ENCODE results near the gene CYP24A1.

The CYP24A1 gene

DNA sequence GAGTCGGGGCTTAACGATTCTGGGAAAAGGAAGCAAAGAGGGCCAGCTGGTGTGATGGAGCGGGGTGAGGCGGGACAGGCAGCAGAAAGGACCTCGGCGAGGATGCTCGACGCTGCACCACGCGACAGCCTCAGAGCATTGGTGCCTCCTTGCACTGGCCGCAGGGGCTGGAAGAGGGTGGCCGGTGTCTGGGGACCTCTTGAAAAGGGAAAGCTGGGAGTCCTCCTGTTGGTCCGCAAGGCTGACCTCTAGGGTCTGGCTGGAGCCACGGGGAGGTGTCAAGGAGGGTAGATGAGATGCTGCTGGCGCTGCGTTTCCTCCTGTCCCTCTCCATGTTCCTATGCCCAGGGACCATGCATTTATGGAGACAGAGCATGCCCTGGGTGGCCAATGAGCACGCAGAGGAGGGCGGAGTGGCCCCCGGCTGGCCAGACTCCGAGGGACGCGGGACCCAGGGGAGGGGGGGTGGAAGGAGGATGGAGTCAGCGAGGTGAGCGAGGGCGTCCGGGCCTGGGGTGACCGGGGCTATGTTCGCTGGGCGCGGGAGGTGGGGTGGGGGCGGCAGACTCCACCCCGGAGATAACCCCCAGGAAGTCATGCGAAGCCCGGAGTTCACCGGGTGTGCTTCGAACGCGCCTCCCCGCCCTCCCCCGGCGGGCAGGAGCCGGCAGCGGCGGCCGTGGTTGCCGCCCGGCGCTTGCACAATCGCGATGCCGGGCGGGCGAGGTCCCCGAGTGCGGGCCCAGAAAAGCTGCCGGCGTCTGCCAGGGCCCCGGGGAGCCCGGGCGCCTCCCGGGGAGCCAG is at the start of gene CYP24A1:
CYP24A1 (minus strand) TSS at position 334 of the 804 bp plus-strand sequence. CDS start 407 bp downstream, outside the sequence.
- DNase-seq: no peak

DNA sequence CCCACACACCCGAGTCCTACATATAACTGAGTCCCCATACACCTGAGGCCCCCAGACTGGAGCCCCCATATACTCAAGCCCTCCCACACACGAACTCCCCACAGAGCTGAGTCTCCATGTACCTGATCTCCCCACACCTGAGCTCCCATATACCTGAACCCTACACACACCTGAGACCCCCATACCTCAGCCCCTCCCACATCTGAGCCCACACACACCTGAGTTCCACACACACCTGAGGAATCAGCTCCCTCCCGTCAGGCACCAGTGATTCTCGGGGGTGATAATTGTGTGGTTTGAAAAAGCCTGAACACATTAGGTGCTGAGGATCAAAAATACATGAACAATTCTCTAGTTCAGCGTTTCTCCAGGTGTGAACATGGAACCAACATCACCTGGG is 49.5 kb upstream of the CYP24A1 start:
- DNase-seq: no peak

DNA sequence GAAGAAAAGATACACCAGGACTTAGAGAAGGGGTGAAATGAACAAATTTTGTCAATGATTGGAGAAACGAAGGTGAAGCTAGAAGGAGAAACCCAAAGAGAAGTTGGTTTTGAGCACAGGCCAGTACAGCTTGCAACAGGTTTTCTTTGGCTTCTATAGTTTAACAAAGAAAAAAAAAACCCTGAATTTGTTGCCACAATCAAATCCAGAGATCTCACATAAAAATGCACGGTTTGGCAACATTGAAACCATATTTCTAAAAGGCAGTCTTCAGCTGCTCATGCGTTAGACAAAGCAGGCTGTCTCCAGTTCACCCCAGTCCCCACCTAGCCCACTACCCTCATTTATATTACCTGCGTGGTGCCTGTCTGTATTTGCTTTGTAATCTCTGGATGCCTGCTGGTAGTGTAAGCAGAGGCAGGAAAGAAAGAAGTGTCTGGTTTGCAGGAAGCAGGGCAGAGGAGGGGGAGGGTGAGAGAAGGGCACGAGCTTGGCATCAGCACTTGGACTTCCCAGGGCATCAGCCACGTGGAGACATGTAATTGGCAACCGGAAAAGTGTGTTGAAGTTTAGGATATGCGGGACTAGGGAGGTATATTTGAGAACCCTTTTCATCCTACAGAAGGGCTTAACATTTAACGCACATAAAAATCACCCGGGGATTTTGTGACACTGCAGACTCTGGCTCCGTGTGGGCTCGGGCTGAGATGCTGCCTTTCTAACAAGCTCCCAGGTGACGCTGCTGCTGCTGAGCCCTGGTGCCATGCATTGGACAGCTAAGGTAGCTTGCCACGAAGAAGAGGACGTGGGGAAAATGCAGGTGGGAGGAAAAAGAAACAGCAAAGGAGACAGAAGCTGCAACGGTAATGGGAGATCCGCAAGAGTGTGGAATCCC is 48.5 kb upstream of the CYP24A1 start:
- no peak for DNase-seq

DNA sequence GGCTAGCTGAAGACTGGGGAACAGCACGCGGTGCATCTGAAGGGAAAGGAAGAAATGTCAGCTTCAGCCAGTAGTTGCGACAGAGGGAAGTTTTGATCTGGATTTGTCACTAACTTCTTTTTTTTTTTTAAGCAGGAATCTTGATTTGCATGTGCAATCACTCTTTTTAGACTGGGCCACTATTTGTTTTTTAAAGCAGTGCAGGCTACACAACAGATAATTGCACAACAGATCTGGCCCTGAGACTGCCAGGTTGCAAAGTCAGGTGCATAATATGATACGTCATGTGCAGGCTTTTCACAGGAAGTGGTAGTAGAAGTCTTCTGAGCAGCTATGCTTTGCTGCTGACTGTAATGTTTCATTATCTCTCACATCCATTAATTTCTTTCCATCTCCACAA is 47.6 kb upstream of the CYP24A1 start:
- no peak for DNase-seq

DNA sequence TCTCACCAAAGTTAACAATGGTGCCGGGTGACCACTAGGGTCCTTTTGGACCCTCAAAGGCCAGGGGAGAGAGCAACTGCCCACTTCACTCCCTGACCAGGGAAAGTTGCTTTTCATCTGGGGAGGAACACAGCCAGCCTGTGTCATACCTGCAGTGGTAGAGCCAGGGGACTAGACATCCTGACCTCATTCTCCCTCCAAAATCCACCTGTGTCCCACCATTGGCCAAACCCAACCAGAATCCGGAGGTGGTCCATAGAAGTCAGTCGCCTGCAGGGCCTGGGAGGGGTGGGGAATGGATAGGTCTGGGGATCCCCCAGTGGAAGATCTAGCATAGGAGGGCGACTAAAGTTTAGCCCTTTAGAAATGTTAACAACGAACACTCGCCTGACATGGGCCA is 46.9 kb upstream of the CYP24A1 start:
- no peak for DNase-seq

DNA sequence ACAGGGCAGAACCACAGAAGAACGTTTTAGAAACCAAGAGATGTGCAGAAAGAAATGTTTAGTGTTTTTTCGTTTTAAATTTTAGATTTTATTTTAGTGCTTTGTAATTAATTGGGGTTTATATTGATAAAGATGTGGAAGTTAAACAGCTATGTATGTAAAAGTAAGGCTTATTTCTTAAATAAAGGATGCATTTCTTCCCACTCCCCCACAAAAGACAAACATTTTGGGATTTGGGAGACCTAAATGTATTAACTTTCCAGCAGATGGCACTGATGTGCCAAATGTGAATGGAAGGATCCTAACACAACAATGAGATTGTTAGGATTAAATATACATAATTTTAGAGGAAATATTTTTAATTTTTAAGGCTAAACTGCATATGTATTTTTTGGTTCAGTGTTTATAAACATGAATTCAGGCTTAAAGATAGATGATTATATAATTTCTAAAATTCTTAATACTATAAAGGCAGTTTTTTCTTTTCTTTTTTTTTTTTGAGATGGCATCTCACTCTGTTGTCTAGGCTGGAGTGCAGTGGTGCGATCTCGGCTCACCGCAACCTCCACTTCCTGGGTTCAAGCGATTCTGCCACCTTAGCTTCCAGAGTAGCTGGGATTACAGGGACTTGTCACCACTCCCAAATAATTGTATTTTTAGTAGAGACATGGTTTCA is 46.1 kb upstream of the CYP24A1 start:
- DNase-seq: no peak

DNA sequence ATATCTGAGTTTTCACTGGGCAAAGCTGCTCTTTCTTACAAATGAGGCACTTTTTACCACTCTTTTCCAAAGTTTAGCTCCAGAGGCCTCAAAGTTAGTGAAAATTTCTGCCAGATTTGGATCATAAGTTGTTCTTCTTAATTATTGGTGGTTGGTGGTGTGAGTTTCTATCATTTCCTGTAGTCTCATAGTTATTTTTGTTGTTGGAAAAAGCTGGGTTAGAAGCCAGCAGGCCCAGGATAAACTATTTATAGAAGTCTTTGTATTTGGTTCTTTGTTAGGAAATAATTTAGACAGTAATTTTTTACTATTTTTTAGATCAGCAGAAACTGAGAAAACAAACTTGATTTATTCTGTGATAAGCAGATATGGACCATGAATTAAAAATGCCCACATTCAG is 44.7 kb upstream of the CYP24A1 start:
- DNase-seq: no peak

DNA sequence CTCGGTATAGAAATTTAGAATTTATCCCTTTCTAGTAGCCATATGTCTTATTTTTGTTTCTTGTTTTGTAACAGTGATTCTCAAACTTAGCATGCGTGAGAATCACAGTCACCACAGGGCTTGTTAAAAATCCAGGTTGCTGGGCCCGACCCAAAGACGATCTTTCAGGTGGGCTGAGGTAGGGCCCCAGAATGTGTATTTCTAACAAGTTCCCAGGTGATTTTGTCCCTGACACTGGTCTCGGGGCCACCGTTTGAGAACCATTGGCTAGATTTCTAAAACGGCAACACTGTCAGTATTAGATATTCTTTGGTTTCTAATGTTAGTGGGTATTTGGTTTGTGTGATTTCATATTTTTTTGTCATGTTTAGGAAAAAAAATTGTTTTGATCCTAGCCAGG is 44.0 kb upstream of the CYP24A1 start:
- no peak for DNase-seq

DNA sequence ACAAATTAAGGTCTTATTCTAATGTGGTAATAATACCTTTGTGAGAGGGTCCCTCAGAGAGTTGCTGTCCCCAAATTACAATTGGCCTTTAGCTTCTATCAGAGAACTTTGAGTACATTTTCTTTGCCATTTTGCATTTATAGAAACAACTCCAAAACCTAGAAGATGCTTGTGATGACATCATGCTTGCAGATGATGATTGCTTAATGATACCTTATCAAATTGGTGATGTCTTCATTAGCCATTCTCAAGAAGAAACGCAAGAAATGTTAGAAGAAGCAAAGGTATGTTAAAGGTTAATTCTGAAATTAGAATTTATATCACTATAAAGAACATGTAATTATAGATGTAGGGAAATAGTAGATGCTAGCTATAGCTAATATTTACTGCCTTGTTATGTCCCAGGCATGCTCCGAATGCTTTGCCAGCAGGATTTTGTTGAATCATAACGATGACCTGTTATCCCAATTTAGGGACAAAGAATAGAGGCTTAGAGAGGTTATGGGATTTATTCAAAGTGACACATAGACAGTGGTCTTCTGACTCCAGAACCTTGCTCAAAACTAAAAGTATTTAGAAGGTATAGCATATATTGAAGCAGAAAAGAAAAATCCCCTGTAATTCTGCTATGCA is 41.5 kb upstream of the CYP24A1 start:
- no peak for DNase-seq

DNA sequence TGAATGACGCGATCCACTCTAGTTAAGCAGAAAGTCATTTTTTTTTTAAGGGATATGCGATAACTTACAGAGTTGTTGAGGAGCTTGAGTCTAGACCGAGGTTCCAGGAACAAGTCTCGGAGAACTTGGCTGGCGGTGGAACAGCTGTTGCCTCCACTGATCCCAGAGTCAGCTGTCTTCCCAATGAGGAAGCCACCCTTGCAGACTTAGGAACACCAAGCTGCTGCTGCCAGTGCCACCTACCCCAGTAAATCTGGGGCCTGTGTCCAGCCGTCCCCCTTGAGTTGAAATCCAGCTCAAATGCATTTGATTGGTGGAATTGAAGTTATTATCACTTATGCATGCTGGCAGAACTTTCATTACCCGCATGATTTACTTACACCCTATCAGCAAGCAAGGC is 40.8 kb upstream of the CYP24A1 start:
- no peak for DNase-seq

DNA sequence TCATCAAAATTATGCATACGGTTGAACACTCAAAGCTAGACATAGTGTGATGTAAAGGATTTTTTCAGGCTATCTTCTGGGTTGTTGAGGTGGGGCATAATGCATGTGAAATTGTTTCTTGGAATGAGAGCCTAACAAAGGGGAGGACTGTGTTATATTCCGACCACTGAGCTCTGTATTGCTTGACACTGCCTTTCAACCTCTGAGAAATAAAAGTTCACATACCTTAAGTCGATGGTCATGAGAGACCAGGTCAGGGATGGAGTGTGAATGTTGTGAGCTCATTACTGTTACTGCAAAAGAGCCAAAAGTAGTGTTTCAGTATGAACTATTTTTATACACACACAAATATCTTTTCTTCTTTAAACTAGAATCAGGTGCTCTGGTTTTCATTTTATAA is 39.1 kb upstream of the CYP24A1 start:
- no peak for DNase-seq

DNA sequence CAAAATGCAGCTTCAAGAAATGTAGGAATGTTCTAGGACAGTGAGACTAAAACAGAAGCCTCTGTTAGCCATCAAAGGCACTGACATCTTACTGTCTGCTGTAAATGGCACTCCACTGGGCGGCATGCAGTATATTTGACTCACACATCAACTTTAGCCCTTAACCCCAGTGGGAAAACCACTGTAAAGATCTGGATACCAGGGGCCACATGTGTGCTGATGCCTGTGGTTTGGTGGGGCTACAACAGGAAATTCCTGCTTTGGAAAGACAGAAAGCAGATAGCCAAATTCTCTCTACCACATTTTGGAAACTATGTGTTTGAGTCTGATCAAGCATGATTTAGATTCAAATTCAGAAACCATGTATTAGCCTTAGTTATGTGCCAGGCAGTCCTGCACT is 38.4 kb upstream of the CYP24A1 start:
- DNase-seq: no peak

DNA sequence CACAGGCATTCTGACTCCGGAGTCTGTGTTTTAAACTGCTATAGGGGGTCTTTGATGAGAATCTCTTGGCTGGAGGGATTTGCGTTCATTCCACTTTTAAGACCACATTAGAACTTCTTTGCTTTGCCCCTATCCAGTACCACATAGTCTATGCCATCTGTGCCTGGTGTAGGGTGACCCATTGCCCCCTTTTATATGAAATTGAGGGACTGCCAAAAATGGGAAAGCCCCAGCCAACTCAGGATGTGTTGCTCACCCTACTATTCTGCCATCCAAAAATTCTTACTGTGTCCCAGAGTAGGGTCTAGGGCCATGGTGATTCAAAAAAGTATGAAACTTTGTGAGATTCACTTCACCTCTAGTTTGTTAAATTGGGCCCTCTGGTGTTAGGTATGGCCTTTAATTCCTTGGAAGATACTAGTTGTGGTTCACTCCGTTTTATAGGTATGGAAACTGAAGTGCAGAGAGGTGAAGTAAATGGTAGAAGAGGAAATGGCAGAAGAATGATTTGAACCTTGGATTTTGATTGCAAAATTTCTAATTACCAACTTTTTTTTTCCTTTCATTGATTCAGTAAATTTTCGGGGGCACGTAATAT is 35.5 kb upstream of the CYP24A1 start:
- DNase-seq: no peak

DNA sequence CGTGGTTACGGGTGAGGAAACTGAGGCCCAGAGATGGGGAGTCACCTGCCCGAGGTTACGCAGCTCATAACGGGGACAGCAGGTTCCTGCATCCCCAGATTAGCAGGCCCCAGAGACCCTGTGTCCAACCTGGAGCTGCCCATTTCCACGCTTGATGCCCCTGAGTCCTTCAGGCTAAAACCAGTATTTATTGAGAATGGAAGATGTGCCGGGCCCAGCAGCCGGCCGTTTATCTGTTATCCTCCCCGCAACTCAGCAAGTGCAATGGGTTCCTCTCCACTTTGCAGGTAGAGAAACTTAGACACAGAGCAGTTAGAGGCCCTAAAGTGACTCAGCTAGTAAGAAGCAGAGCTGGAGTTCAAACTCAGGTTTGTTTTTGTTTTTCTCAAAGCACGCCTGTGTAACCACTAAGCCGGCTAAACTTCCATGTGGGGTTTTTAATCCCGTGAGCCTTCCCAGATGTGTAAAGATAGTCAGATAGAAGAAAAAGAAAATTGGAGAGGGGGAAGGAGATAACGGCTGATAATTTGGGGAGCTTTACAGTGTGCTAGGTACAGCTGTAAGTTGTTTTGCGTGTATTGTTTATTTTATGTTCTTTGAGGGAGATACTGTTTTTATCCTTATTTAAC is 34.9 kb upstream of the CYP24A1 start:
- no peak for DNase-seq

DNA sequence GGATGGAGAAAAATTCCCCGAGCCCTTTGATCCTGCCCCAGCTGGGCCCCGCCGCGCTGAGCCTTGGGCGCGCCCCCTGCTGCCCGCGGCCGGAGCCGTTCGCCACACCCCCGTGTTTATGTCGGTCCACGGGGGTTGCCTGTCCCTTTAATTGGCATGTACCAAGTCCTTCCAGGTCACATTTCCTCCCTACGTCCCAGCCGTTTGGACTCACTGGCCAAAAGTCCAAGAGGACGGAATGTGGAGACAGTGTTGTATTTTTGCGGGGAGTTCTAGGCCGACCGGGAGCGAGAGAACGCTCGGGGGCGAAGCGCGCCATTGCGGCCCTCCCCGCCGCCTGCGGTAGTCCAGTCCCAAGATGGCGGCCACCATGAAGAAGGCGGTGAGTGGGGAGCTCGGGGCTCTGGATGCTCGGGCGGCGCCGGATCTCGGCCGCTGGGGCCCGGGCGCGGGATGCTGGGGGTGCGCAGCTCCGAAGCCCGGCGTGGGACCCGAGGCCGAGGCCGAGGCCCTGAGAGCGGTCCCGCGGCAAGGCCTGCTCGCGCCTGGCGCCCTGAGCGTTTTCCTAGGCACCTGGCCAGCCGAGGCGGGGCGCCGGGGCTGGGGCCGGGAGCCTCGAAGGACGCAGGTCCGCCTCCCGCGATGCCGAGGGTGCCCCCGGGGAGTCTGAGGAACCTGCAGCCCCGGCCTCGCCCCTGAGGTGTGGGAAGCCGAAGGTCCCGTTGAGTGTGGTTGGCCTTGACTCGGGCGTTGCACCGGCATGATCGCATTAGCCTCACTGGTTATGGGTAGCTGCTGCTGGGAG is 34.2 kb upstream of the CYP24A1 start, which contains the start of gene PFDN4:
PFDN4 (plus strand) TSS at position 345 of the 805 bp plus-strand sequence; CDS start at position 359, 14 bp downstream.
- no peak for DNase-seq

DNA sequence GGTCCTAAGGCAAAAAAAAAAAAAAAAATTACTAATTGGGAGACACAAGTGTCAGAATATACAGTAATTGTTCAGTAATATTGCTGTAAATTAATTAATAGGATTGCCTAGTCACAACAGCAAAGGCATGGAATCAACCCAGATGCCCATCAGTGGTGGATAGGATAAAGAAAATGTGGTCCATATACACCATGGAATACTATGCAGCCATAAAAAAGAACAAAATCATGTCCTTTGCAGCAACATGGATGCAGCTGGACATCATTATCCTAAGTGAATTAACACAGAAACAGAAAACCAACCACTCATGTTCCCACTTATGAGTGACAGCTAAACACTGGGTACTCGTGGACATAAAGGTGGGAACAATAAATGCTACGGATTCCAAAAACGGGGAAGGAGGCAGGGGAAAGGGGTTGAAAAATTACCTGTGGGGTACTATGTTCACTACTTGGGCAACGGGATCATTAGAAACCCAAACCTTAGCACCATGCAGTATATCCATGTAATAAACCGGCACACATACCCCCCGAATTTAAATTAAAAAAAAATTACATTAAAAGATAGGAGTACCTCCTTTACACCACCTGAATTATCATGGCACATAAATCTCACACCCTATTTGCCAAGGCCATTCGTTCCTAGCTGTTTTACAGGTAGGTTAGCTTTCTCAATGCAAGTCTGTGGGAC is 33.4 kb upstream of the CYP24A1 start:
- DNase-seq: no peak

DNA sequence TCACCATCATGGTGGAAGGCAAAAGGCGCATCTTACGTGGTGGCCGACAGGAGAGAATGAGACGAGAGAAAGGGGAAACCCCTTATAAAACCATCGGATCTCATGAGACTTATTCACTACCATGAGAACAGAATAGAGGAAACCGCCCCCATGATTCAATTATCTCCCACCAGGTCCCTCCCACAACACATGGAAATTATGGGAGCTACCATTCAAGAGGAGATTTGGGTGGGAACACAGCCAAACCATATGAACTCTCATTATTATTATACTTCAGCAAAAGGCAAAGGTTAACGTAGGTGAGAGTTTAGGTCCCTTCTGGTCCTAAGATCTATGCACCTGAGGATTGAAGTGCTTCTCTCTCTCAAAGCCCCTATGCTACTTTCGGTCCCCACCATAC is 31.7 kb upstream of the CYP24A1 start:
- DNase-seq: no peak

DNA sequence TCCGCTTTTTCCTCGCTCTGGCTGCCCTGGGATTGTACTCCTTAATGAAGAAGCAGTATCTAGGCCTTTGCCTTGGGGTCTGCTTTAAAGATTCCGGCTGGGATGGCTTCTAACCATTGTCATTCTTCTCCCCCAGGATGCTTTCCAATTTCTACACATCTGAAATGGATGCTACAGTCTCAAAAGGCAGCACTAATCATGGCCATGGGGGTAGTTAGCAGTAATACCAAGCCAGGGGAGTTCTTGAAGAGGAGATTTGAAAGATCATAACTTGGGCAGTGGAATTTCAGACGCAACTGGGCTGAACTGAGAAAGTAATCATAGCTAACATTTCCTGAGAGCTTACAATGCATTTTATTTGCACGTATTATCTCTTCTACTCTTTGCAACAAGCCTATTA is 30.7 kb upstream of the CYP24A1 start:
- DNase-seq: no peak

DNA sequence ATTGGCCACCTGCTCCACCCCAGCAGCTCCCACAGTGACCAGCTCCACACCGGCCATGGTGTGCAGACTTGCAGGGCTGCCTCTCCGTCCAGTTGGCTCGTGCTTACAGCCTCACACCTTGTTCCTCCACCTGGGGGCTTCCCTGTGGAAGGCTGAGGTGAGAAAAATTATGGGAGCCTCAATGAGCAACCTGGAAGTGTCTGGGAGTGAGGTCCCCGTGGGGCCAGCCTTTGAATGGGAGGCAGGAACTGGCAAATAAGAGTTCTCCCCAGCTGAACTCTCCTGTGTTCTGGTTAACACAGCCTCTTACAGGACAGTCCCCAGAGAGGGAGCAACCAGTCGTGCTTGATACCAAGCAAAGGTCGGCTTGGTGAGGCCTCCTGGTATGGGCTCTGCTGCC is 30.3 kb upstream of the CYP24A1 start:
- DNase-seq: no peak

DNA sequence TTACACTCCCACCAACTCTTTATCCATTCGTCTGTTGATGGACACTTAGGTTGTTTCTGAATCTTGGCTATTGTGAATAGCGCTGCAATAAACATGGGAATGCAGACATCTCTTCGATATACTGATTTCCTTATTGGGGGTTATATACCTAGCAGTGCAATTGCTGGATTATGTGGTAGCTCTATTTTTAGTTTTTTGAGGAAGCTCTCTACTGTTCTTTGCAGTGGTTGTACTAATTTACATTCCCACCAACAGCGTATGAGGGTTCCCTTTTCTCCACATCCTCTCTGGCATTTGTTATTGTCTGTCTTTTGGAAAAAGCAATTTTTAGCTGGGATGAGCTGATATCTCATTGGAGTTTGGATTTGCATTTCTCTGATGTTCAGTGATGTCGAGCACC is 29.5 kb upstream of the CYP24A1 start:
- DNase-seq: no peak

Measured in cortex of kidney (tissue), 1 donor.